ENCODE results near the gene BMF.
A peak's percentile ranks its signal among the peaks of the same experiment; 100 is the strongest.

Gene BMF

GRCh38 chr15:40070608-40071218, 38.0 kb downstream of the BMF start:
- TF ChIP-seq, protein P1, sequence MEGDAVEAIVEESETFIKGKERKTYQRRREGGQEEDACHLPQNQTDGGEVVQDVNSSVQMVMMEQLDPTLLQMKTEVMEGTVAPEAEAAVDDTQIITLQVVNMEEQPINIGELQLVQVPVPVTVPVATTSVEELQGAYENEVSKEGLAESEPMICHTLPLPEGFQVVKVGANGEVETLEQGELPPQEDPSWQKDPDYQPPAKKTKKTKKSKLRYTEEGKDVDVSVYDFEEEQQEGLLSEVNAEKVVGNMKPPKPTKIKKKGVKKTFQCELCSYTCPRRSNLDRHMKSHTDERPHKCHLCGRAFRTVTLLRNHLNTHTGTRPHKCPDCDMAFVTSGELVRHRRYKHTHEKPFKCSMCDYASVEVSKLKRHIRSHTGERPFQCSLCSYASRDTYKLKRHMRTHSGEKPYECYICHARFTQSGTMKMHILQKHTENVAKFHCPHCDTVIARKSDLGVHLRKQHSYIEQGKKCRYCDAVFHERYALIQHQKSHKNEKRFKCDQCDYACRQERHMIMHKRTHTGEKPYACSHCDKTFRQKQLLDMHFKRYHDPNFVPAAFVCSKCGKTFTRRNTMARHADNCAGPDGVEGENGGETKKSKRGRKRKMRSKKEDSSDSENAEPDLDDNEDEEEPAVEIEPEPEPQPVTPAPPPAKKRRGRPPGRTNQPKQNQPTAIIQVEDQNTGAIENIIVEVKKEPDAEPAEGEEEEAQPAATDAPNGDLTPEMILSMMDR (IDR thresholded peaks at IDR 0.05; ENCODE audit: control insufficient read depth, extremely low read depth, insufficient read depth): no peak
- no peak overlapping the region for H3K4me3 ChIP-seq (ENCODE audit: low read depth, low read length)
- no peak for DNase-seq (ENCODE audit: low read depth)

GRCh38 chr15:40070166-40070557, 38.5 kb downstream of the BMF start:
- no peak overlapping the region for H3K4me3 ChIP-seq (ENCODE audit: low read depth, low read length)
- DNase-seq (ENCODE audit: low read depth): no peak
- TF ChIP-seq, protein P1 (IDR thresholded peaks at IDR 0.05; ENCODE audit: control insufficient read depth, extremely low read depth, insufficient read depth): no peak

DNA sequence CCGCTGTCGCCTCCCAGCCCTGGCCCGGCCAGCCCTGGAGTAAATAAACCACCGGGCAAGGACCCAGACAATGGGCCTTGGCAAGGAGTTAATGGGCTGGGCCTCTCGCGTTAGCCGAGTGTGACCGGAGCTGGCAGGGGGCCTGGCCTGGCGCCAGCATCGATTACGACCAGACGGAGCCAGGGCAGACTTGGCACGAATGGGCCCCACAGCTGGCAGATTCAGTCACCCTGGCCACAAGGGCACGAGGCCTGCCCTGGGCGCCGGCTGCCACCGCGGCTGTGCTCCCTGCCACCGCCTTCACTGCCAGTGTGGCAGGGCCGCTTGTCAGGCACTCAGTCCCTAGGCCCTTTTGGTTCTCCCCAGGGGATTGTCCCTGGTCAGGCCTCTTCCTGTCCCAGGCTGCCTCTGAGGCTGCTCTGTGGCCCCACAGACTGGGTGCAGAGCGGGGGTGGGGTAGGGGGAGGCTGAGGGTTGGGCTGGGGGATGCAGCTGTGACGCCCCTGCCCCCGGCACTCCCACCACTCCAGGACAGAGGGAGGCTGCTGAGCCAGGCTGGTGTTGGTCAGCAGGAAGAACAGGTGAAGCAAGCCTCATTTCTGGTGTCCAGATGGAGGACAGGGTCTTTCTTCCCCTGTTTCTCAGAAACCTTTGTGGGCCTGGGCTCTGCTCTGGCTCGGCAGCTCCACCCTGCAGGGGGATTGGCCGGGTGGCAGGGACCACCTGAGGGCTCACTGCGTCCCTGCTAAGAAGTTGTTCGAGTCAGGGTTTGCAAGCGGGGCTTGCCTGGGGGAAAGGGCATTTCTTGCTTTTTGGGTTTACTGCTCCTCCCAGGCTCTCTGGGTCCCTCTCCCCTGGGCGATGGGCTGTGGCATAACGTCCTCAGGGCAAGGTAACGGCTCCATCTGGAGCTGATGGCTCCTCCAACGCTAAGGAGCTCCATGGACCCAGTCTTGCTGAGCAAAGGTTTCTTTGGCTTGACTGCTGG, 39.2 kb downstream of the BMF start:
- TF ChIP-seq, protein P1 (IDR thresholded peaks at IDR 0.05; ENCODE audit: control insufficient read depth, extremely low read depth, insufficient read depth): no peak
- peak; percentile 99 for DNase-seq (ENCODE audit: low read depth)
- H3K4me3 ChIP-seq (ENCODE audit: low read depth, low read length): no peak overlapping the region

DNA sequence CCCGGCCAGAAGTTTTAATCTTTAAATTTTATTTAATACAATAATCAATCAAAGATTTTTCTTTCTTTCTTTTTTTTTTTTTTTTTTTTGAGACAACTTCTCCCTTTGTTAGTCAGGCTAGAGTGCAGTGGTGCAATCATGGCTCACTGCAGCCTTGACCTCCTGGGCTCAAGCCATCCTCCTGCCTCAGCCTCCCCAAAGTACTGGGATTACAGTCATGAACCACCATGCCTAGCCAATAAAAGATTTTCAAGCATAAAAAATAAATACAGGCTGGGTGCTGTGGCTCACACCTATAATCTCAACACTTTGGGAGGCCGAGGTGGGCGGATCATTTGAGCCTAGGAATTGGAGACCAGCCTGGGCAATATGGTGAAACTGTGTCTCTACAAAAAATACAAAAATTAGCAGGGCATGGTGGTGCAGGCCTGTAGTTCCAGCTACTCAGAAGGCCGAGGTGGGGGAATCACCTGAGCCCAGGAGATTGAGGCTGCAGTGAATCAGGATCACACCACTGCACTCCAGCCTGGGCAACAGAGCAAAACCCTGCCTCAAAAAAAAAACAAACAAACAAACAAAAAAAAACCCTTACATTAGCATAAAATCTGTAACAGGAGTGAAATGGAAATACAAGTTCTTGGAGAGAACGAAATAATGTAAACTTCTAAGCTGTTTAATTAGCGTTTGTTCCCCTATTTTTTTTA, 40.6 kb downstream of the BMF start:
- H3K4me3 ChIP-seq (ENCODE audit: low read depth, low read length): no peak overlapping the region
- DNase-seq (ENCODE audit: low read depth): no peak
- TF ChIP-seq, protein P1 (IDR thresholded peaks at IDR 0.05; ENCODE audit: control insufficient read depth, extremely low read depth, insufficient read depth): no peak

GRCh38 chr15:40066589-40066988, 42.1 kb downstream of the BMF start:
- no peak overlapping the region for H3K4me3 ChIP-seq (ENCODE audit: low read depth, low read length)
- DNase-seq (ENCODE audit: low read depth): no peak
- TF ChIP-seq, protein P1 (IDR thresholded peaks at IDR 0.05; ENCODE audit: control insufficient read depth, extremely low read depth, insufficient read depth): no peak

- no peak overlapping the region for H3K4me3 ChIP-seq (ENCODE audit: low read depth, low read length)
- TF ChIP-seq, protein P1 (IDR thresholded peaks at IDR 0.05; ENCODE audit: control insufficient read depth, extremely low read depth, insufficient read depth): no peak
- no peak for DNase-seq (ENCODE audit: low read depth)
Observed at GRCh38 chr15:40065166-40065565, 43.5 kb downstream of the BMF start.
